ENCODE results near the gene TNNC1. TPM values are rescaled to one million over a fixed set of nuclear protein-coding genes. Genes with fewer than 3 reads are reported as not detected.

Gene TNNC1
- total RNA-seq, 2 experiments from 2014 or later: 5.3 to 6.6 TPM

GRCh38 chr3:52480768-52481715, 27.2 kb upstream of the TNNC1 start:
- Mint-ChIP-seq H3K4me1 (ENCODE audit: low read depth) (no peaks in the 10 kb centered on the region), H3K27ac (peak overlapping the region; percentile 42), H3K27me3 (no peaks in the 10 kb centered on the region), H3K4me3 (no peak overlapping the region), H3K9me3 (no peaks in the 10 kb centered on the region), H3K36me3 (ENCODE audit: low read depth) (peaks cover 96% of the 10 kb centered on the region)
- Histone ChIP-seq H3K9me3 (ENCODE audit: control insufficient read depth in 1 of 2, insufficient read depth in 1 of 2, low read length in 2 of 2) (no peaks in the 10 kb centered on the region), H3K27ac (ENCODE audit: low read depth in 1 of 2, low read length in 2 of 2) (no peak overlapping the region), H3K4me3 (ENCODE audit: low read length) (no peak overlapping the region), H3K36me3 (ENCODE audit: insufficient read depth, low read length) (peaks cover 64% of the 10 kb centered on the region), H3K4me1 (ENCODE audit: insufficient read depth, low read length) (no peaks in the 10 kb centered on the region), H3K27me3 (ENCODE audit: control insufficient read depth in 1 of 2, insufficient read depth in 2 of 2, low read length in 2 of 2) (no peaks in the 10 kb centered on the region)
- intact Hi-C loops (cut with DNase I, micrococcal nuclease): no loop called here
- no peak for ATAC-seq (ENCODE audit: poor library complexity)
- no peak for DNase-seq
- ChIA-PET CTCF (no interaction called here), POLR2A (no interaction called here)
- TF ChIP-seq, protein P1, sequence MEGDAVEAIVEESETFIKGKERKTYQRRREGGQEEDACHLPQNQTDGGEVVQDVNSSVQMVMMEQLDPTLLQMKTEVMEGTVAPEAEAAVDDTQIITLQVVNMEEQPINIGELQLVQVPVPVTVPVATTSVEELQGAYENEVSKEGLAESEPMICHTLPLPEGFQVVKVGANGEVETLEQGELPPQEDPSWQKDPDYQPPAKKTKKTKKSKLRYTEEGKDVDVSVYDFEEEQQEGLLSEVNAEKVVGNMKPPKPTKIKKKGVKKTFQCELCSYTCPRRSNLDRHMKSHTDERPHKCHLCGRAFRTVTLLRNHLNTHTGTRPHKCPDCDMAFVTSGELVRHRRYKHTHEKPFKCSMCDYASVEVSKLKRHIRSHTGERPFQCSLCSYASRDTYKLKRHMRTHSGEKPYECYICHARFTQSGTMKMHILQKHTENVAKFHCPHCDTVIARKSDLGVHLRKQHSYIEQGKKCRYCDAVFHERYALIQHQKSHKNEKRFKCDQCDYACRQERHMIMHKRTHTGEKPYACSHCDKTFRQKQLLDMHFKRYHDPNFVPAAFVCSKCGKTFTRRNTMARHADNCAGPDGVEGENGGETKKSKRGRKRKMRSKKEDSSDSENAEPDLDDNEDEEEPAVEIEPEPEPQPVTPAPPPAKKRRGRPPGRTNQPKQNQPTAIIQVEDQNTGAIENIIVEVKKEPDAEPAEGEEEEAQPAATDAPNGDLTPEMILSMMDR (IDR thresholded peaks at IDR 0.05): no peak

DNA sequence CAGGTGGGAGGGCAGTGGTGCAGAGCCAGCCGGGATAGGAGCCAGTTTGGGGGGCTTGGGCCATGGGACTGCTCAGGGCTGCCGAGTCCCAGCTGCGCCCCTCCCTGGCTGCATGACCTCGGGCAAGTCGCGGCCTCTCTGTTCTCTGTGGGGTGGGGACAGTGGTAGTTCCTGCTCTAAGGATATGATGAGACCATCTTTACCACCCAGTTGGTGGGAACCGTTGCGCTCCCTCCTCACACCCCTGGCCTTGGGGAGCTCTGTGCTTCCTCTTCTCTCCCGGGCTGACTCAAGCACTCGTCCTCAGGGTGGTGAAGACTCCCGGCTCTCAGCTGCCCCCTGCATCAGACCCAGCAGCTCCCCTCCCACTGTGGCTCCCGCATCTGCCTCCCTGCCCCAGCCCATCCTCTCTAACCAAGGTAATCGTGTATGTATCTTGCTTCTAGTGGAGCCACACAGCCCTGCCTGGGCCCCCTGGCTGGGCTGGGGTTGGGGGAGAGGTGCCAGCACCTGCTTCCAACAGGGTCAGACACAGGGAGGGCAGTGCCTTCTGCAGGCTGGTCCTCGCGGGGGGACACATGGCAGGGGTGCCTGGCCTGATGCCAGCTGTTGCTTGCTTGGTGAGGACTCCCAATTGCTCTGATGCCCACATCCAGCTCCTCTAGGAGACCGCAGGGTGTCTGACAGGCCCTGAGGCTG, 26.2 kb upstream of the TNNC1 start:
- no peak overlapping the region for H3K4me3 Mint-ChIP-seq
- Histone ChIP-seq H3K4me3 (ENCODE audit: low read length) (no peak overlapping the region), H3K36me3 (ENCODE audit: insufficient read depth, low read length) (peaks cover 69% of the 10 kb centered on the region), H3K27ac (ENCODE audit: low read depth in 1 of 2, low read length in 2 of 2) (no peak overlapping the region), H3K27me3 (ENCODE audit: control insufficient read depth in 1 of 2, insufficient read depth in 2 of 2, low read length in 2 of 2) (no peaks in the 10 kb centered on the region), H3K9me3 (ENCODE audit: control insufficient read depth in 1 of 2, insufficient read depth in 1 of 2, low read length in 2 of 2) (no peaks in the 10 kb centered on the region), H3K4me1 (ENCODE audit: insufficient read depth, low read length) (no peaks in the 10 kb centered on the region)
- ATAC-seq (ENCODE audit: poor library complexity): no peak
- H3K4me1 Mint-ChIP-seq (ENCODE audit: low read depth): no peaks in the 10 kb centered on the region
- no peaks in the 10 kb centered on the region for H3K9me3 Mint-ChIP-seq
- DNase-seq: no peak
- intact Hi-C loops (cut with DNase I, micrococcal nuclease): no loop called here
- no peak overlapping the region for H3K27ac Mint-ChIP-seq
- TF ChIP-seq, protein P1 (IDR thresholded peaks at IDR 0.05): no peak
- ChIA-PET CTCF (no interaction called here), POLR2A (no interaction called here)
- no peaks in the 10 kb centered on the region for H3K27me3 Mint-ChIP-seq
- H3K36me3 Mint-ChIP-seq (ENCODE audit: low read depth): peaks cover 95% of the 10 kb centered on the region

GRCh38 chr3:52479037-52479876, 25.4 kb upstream of the TNNC1 start:
- H3K4me1 ChIP-seq (ENCODE audit: insufficient read depth, low read length): no peaks in the 10 kb centered on the region
- no peaks in the 10 kb centered on the region for H3K27me3 Mint-ChIP-seq
- TF ChIP-seq, protein P1 (IDR thresholded peaks at IDR 0.05): no peak
- no peak overlapping the region for H3K27ac ChIP-seq (ENCODE audit: low read depth in 1 of 2, low read length in 2 of 2)
- ATAC-seq (ENCODE audit: poor library complexity) (no peak), DNase-seq (no peak)
- no peaks in the 10 kb centered on the region for H3K9me3 Mint-ChIP-seq
- H3K4me1 Mint-ChIP-seq (ENCODE audit: low read depth): no peaks in the 10 kb centered on the region
- H3K36me3 Mint-ChIP-seq (ENCODE audit: low read depth): peaks cover 92% of the 10 kb centered on the region
- H3K4me3 Mint-ChIP-seq: no peak overlapping the region
- ChIA-PET CTCF (no interaction called here), POLR2A (no interaction called here)
- H3K36me3 ChIP-seq (ENCODE audit: insufficient read depth, low read length): peaks cover 74% of the 10 kb centered on the region
- H3K4me3 ChIP-seq (ENCODE audit: low read length): no peak overlapping the region
- intact Hi-C loops (cut with DNase I, micrococcal nuclease): no loop called here
- no peaks in the 10 kb centered on the region for H3K27me3 ChIP-seq (ENCODE audit: control insufficient read depth in 1 of 2, insufficient read depth in 2 of 2, low read length in 2 of 2)
- no peak overlapping the region for H3K27ac Mint-ChIP-seq
- H3K9me3 ChIP-seq (ENCODE audit: control insufficient read depth in 1 of 2, insufficient read depth in 1 of 2, low read length in 2 of 2): no peaks in the 10 kb centered on the region

Data from CD4-positive, alpha-beta T cell (primary cell).